Kidney epithelial cell (primary cell): ENCODE results near the gene RASA2. TPM values are rescaled to one million over a fixed set of nuclear protein-coding genes. Genes with fewer than 3 reads are reported as not detected.

Experiments used
- DNase-seq: peaks from one replicate; pipeline ENCODE4 v3.0.0-alpha.2; 2010; ENCODE audit warnings: low read depth
- H3K27me3 ChIP-seq: 2 replicates; pipeline ENCODE4 v1.6.0; 2011; ENCODE audit warnings: low read length; ENCODE audit not compliant: control insufficient read depth, insufficient read depth
- H3K36me3 ChIP-seq: 2 replicates; pipeline ENCODE4 v1.5.1; 2011; ENCODE audit warnings: low read length; ENCODE audit not compliant: control insufficient read depth, insufficient read depth
- H3K4me3 ChIP-seq: 2 replicates; pipeline ENCODE4 v1.5.1; 2011; ENCODE audit warnings: low read depth, mild to moderate bottlenecking, control low read depth, low read length
- CTCF ChIP-seq: IDR thresholded peaks from 2 replicates; pipeline ENCODE4 v1.5.1; 2011; ENCODE audit warnings: mild to moderate bottlenecking, moderate library complexity, low read length, control low read depth, inconsistent platforms; ENCODE audit not compliant: insufficient read depth, poor library complexity, severe bottlenecking
- total RNA-seq: library from RNA; depleted of rRNA; stranded (reverse); fragments of >200 nt; gene quantifications from 2 replicates; pipeline ENCODE4 v1.2.3, GENCODE V29; 2015

The RASA2 gene
- total RNA-seq, 1 donor from 2014 or later, result 16.8 TPM

GRCh38 chr3:141578202-141578973 lies 91.6 kb downstream of the RASA2 start:
- no peaks in the 10 kb centered on the region for H3K27me3 ChIP-seq
- no peak for DNase-seq
- H3K4me3 ChIP-seq, result no peak overlapping the region
- TF ChIP-seq CTCF, result no peak
- no peaks in the 10 kb centered on the region for H3K36me3 ChIP-seq

- no peak for TF ChIP-seq CTCF
- DNase-seq, result no peak
- H3K36me3 ChIP-seq, result no peaks in the 10 kb centered on the region
Measured at GRCh38 chr3:141594357-141594756, 107.5 kb downstream of the RASA2 start.

GRCh38 chr3:141597931-141598330 lies 111.1 kb downstream of the RASA2 start:
- DNase-seq, result no peak
- TF ChIP-seq CTCF, result no peak
- Histone ChIP-seq H3K36me3 (no peaks in the 10 kb centered on the region), H3K27me3 (no peaks in the 10 kb centered on the region), H3K4me3 (no peak overlapping the region)

More at GRCh38 chr3:141594357-141594756, 107.5 kb downstream of the RASA2 start:
- H3K4me3 ChIP-seq, result no peak overlapping the region
- no peaks in the 10 kb centered on the region for H3K27me3 ChIP-seq

DNA sequence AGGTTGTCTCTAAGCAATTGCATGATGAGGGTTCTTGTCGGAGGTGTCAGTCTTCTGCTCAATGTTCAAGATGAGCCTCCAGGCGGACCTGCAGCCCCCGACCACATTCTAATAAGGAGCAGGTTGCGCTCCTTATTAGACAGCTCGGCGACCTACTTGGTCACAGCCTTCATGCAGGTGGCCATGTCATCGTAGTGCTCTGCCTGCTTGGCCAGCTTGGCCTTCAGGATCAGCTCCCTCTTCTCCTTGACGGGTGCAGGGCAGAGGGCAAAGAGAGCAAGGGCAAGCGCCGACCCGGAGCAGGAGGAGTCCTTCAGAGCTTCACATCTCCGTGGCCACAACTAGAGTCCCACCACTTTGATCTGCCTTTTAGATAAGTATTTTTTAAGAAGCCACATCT lies 113.5 kb downstream of the RASA2 start:
- TF ChIP-seq CTCF, result no peak
- DNase-seq, result no peak
- Histone ChIP-seq H3K36me3 (no peaks in the 10 kb centered on the region), H3K27me3 (no peaks in the 10 kb centered on the region), H3K4me3 (no peak overlapping the region)

DNA sequence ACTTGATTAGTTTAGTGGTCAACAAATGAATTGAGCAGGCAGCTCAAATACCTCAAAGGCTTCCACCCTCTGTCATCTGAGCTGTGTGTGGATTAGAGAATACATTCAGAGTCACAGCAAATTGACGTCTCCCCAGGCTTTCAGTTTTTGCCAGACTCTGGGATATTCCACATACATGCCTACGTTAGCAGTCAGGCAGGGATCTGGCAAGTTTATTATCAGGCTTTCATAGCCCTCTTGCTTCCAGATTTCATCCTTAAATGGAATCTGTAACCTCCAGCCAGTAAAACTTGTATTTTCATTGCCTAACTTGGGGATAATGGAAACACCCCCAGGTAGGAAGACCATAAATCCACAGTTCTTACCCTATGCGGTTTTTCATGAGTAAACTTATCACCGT lies 115.9 kb downstream of the RASA2 start:
- Histone ChIP-seq H3K36me3 (no peaks in the 10 kb centered on the region), H3K4me3 (no peak overlapping the region), H3K27me3 (no peaks in the 10 kb centered on the region)
- no peak for DNase-seq
- TF ChIP-seq CTCF, result no peak
